H1 (cell line): Measurements from ENCODE around the gene MAPRE3. TPM values are rescaled to one million over a fixed set of nuclear protein-coding genes. Genes with fewer than 3 reads are reported as not detected.

Experiments used
- CBX8 ChIP-seq: fragments of 300-800, 300-1000 bp; sonication (generic); IDR thresholded peaks from 2 replicates; pipeline ENCODE4 v1.7.1; 2016; ENCODE audit warnings: low read depth, low read length, borderline replicate concordance
- polyA plus RNA-seq, 7 experiments: library from polyadenylated mRNA; depleted of rRNA in 3 of 7; stranded (reverse) in 5 of 7; unstranded in 2 of 7; fragments of >200 nt in 5 of 7; fragments of 200-250 nt in 2 of 7; gene quantifications; 1 replicate in 5 of 7; 2 replicates in 1 of 7; 4 replicates in 1 of 7; pipeline versions ENCODE4 v1.2.1 to v1.2.3, GENCODE V29; 2011 to 2013; ENCODE audit warnings: missing spikeins in 2 of 7, mixed read lengths in 2 of 7
- total RNA-seq: library from RNA; stranded (reverse); fragmentation: NEBNext Ultra II Directional; extraction: Animal tissue kit (Norgen Biotek cat#: 25700); gene quantifications from 2 replicates; pipeline ENCODE4 v1.2.1, GENCODE V29; 2021

Gene MAPRE3
- total and polyA plus RNA-seq, 2 of the 8 experiments (the other 6 are each of a cell fraction or from before 2014, with no cell fraction given) = 4.9 to 6.6 TPM

- TF ChIP-seq CBX8 = no peak
Measured at GRCh38 chr2:27025281-27025800, 54.9 kb downstream of the MAPRE3 start (continued).
